ENCODE measurements around the gene PPP2R1B.

GRCh38 chr11:111792955-111793500 lies 26.8 kb upstream of the PPP2R1B start:
- no peak for TF ChIP-seq CTCF (IDR thresholded peaks at IDR 0.05)
- TF ChIP-seq POLR2A (IDR thresholded peaks at IDR 0.05) = no peak
